GM18873 (cell line): Measurements from ENCODE around the gene CST11.

Experiments
- ATAC-seq: cut with Tn5 transposase; IDR thresholded peaks from one replicate; pipeline ENCODE4 v1.9.1; 2021; ENCODE audit warnings: mild to moderate bottlenecking, moderate library complexity, moderate number of reproducible peaks; ENCODE audit not compliant: unreplicated experiment, low FRiP score

The CST11 gene

GRCh38 chr20:23455639-23456038, 3.0 kb upstream of the CST11 start:
- ATAC-seq = no peak

- ATAC-seq = no peak
Measured at GRCh38 chr20:23454816-23455215, 2.1 kb upstream of the CST11 start.

GRCh38 chr20:23453549-23454543, 1.2 kb upstream of the CST11 start:
- ATAC-seq = no peak

GRCh38 chr20:23451956-23452487, 654 bp downstream of the CST11 start:
- no peak for ATAC-seq

- ATAC-seq = no peak
Measured at GRCh38 chr20:23450877-23451276, 1.8 kb downstream of the CST11 start.

- no peak for ATAC-seq
Measured at GRCh38 chr20:23449421-23449820, 3.3 kb downstream of the CST11 start.

- ATAC-seq = no peak
Measured at GRCh38 chr20:23448167-23448566, 4.5 kb downstream of the CST11 start.

- peak; percentile 49 for ATAC-seq
Measured at GRCh38 chr20:23446505-23446904, 6.2 kb downstream of the CST11 start.

GRCh38 chr20:23445596-23446217, 7.0 kb downstream of the CST11 start:
- ATAC-seq = no peak

- no peak for ATAC-seq
Measured at GRCh38 chr20:23444859-23445258, 7.8 kb downstream of the CST11 start.

GRCh38 chr20:23442436-23442835, 10.2 kb downstream of the CST11 start:
- ATAC-seq = no peak

GRCh38 chr20:23441850-23442313, 10.8 kb downstream of the CST11 start:
- ATAC-seq = peak; percentile 61

GRCh38 chr20:23440004-23440403, 12.7 kb downstream of the CST11 start:
- no peak for ATAC-seq

GRCh38 chr20:23438661-23439060, 14.0 kb downstream of the CST11 start:
- no peak for ATAC-seq

GRCh38 chr20:23437126-23437899, 15.4 kb downstream of the CST11 start:
- no peak for ATAC-seq

GRCh38 chr20:23436681-23437080, 16.0 kb downstream of the CST11 start:
- ATAC-seq = no peak

GRCh38 chr20:23435626-23436539, 16.8 kb downstream of the CST11 start:
- no peak for ATAC-seq

GRCh38 chr20:23434521-23435313, 18.0 kb downstream of the CST11 start:
- no peak for ATAC-seq

- no peak for ATAC-seq
Measured at GRCh38 chr20:23433628-23434027, 19.0 kb downstream of the CST11 start.
